Neural progenitor cell (in vitro differentiated cells): ENCODE measurements around the gene FOXN3. TPM values are rescaled to one million over a fixed set of nuclear protein-coding genes. Genes with fewer than 3 reads are reported as not detected.

Experiments used
- DNase-seq: peaks from one replicate; pipeline ENCODE4 v3.0.0-alpha.2; 2016; ENCODE audit warnings: low spot score
- H2AFZ ChIP-seq: fragments of 200-600 bp; sonication (generic); replicated peaks from 2 replicates; pipeline ENCODE4 v1.6.1; 2016; ENCODE audit warnings: antibody characterized with exemption
- H3F3A ChIP-seq: fragments of 200-600 bp; sonication (generic); 2 replicates; pipeline ENCODE4 v1.6.1; 2016; ENCODE audit warnings: antibody characterized with exemption, low read depth
- H3K27ac ChIP-seq: fragments of 200-600 bp; sonication (generic); 2 replicates; pipeline ENCODE4 v1.5.1; 2016; ENCODE audit warnings: mild to moderate bottlenecking
- H3K27me3 ChIP-seq: fragments of 200-600 bp; sonication (generic); 2 replicates; pipeline ENCODE4 v1.6.1; 2016; ENCODE audit warnings: mild to moderate bottlenecking, moderate library complexity
- H3K36me3 ChIP-seq: fragments of 200-600 bp; sonication (generic); 2 replicates; pipeline ENCODE4 v1.5.1; 2016
- H3K4me1 ChIP-seq: fragments of 200-600 bp; sonication (generic); 2 replicates; pipeline ENCODE4 v1.6.1; 2016; ENCODE audit warnings: mixed run types
- H3K4me2 ChIP-seq: fragments of 200-600 bp; sonication (generic); 2 replicates; pipeline ENCODE4 v1.6.1; 2016
- H3K4me3 ChIP-seq: fragments of 200-600 bp; sonication (generic); 2 replicates; pipeline ENCODE4 v1.5.1; 2016
- H3K79me2 ChIP-seq: fragments of 200-600 bp; sonication (generic); 2 replicates; pipeline ENCODE4 v1.6.1; 2016; ENCODE audit warnings: low read depth
- H3K9ac ChIP-seq: fragments of 200-600 bp; sonication (generic); 2 replicates; pipeline ENCODE4 v1.6.1; 2016
- H3K9me3 ChIP-seq: fragments of 200-600 bp; sonication (generic); 2 replicates; pipeline ENCODE4 v1.5.1; 2016; ENCODE audit warnings: low read depth
- H4K20me1 ChIP-seq: fragments of 200-600 bp; sonication (generic); 2 replicates; pipeline ENCODE4 v1.6.1; 2016; ENCODE audit warnings: low read depth
- H3K27ac Mint-ChIP-seq: 3 replicates; pipeline ENCODE4 v1.8.0; 2021; ENCODE audit warnings: mixed read lengths
- H3K27me3 Mint-ChIP-seq: 2 replicates; pipeline ENCODE4 v1.8.0; 2022; ENCODE audit warnings: low read depth, mild to moderate bottlenecking, inconsistent platforms, moderate library complexity, mixed read lengths; ENCODE audit not compliant: insufficient read depth
- H3K36me3 Mint-ChIP-seq: 3 replicates; pipeline ENCODE4 v1.8.0; 2021; ENCODE audit warnings: mixed read lengths
- H3K4me1 Mint-ChIP-seq: 3 replicates; pipeline ENCODE4 v1.8.0; 2021; ENCODE audit warnings: mixed read lengths
- H3K4me3 Mint-ChIP-seq: 3 replicates; pipeline ENCODE4 v1.8.0; 2021; ENCODE audit warnings: mild to moderate bottlenecking, moderate library complexity, mixed read lengths
- H3K9me3 Mint-ChIP-seq: 3 replicates; pipeline ENCODE4 v1.8.0; 2020; ENCODE audit warnings: mixed read lengths
- EZH2 ChIP-seq: fragments of 200-600 bp; sonication (generic); IDR thresholded peaks from 2 replicates; pipeline ENCODE4 v1.6.1; 2017; ENCODE audit warnings: antibody characterized with exemption, mild to moderate bottlenecking, moderate library complexity
- EZH2phosphoT487 ChIP-seq: fragments of 200-600 bp; sonication (generic); IDR thresholded peaks from 2 replicates; pipeline ENCODE4 v1.6.1; 2017; ENCODE audit warnings: antibody characterized with exemption
- total RNA-seq: library from RNA; depleted of rRNA; stranded (reverse); fragments of >200 nt; gene quantifications from 2 replicates; pipeline ENCODE4 v1.2.3, GENCODE V29; 2015; ENCODE audit warnings: low replicate concordance
- TF ChIP-seq, protein P1 (sequence below): fragments of 200-600 bp; sonication (generic); IDR thresholded peaks from 2 replicates; pipeline ENCODE4 v1.5.1; 2017; ENCODE audit warnings: antibody characterized with exemption, mild to moderate bottlenecking

FOXN3 gene
- total RNA-seq, 1 donor from 2014 or later = 39.5 TPM

DNA sequence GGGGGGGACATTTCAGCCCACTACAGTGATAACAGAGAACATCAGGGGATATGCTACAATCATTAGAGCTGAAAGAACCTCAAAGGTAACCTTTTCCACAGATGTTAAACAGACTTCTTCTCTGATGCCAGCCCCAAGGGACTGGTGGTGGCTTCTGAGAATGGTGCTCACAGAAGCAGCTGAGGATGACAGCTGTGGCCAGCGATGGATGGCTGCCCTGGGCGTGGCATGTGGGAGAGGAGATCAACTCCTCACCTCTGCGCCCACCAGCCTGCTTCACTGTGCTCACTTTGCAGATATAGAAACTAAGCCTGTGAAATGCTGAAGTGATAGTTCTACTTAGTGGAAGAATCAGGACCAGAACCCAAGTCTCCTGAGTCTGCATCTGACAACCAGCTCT lies 33.0 kb downstream of the FOXN3 start:
- H3K36me3 Mint-ChIP-seq = peaks cover 9% of the 10 kb centered on the region

DNA sequence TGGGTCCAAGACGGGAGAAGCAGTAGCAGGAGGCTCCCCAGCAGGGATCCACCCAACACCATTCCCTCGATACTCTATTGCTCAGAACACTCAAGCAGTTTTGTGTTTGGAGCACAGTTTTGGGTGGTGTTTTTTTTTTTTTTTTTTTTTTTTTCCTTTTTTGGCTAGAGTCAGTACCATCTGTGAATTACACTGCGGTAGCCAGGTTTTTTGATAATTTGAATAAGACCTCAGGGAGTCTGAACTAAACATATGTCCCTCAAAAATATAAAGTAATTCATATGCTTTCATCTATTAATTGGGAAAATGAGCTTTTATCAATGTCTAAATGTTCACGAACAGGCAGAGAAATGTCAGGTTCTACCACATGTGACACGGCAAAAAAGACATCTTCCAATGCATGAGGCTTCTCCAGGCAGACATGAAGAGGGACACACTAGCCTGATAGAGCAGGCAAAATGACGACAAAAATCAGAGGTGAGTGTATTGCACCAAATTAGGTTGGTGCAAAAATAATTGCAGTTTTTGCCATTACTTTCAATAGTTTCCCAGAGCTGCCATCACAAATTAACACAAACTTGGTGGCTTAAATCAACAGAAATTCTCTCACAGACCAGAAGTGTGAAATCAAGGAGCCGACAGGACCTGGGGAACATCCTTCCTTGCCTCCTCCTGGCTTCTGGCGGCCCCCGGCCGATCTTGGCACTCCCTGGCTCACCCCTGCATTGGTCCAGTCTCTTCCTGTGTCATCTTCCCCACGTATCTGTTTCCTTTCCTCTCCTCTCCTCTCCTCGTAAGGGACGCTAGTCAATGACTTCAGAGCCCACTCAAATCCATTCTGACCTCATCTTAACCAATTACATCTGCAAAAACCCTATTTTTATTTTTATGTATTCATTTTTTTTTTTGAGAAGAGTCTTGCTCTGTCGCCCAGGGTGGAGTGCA lies 33.9 kb downstream of the FOXN3 start:
- H3K27me3 Mint-ChIP-seq = peaks cover 2% of the 10 kb centered on the region
- Histone ChIP-seq H4K20me1 (peaks cover 33% of the 10 kb centered on the region), H3K4me3 (no peak overlapping the region), H3K9ac (no peak overlapping the region), H3K4me2 (no peak overlapping the region), H3K9me3 (no peaks in the 10 kb centered on the region), H3K36me3 (no peaks in the 10 kb centered on the region), H3K27me3 (no peaks in the 10 kb centered on the region), H3K4me1 (no peaks in the 10 kb centered on the region), H3K79me2 (peaks cover 97% of the 10 kb centered on the region), H3F3A (no peaks in the 10 kb centered on the region), H3K27ac (no peak overlapping the region), H2AFZ (no peak overlapping the region)
- DNase-seq = no peak
- no peak overlapping the region for H3K4me3 Mint-ChIP-seq
- peaks cover 13% of the 10 kb centered on the region for H3K36me3 Mint-ChIP-seq
- TF ChIP-seq EZH2 = no peak
- TF ChIP-seq, protein P1, sequence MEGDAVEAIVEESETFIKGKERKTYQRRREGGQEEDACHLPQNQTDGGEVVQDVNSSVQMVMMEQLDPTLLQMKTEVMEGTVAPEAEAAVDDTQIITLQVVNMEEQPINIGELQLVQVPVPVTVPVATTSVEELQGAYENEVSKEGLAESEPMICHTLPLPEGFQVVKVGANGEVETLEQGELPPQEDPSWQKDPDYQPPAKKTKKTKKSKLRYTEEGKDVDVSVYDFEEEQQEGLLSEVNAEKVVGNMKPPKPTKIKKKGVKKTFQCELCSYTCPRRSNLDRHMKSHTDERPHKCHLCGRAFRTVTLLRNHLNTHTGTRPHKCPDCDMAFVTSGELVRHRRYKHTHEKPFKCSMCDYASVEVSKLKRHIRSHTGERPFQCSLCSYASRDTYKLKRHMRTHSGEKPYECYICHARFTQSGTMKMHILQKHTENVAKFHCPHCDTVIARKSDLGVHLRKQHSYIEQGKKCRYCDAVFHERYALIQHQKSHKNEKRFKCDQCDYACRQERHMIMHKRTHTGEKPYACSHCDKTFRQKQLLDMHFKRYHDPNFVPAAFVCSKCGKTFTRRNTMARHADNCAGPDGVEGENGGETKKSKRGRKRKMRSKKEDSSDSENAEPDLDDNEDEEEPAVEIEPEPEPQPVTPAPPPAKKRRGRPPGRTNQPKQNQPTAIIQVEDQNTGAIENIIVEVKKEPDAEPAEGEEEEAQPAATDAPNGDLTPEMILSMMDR = no peak
- TF ChIP-seq EZH2phosphoT487 = no peak
- no peak overlapping the region for H3K27ac Mint-ChIP-seq
- H3K4me1 Mint-ChIP-seq = no peaks in the 10 kb centered on the region
- peaks cover 14% of the 10 kb centered on the region for H3K9me3 Mint-ChIP-seq

More for the DNA sequence above, 33.0 kb downstream of the FOXN3 start:
- Histone ChIP-seq H3K36me3 (no peaks in the 10 kb centered on the region), H2AFZ (no peak overlapping the region), H4K20me1 (peaks cover 42% of the 10 kb centered on the region), H3K4me3 (no peak overlapping the region), H3K27me3 (no peaks in the 10 kb centered on the region), H3F3A (no peaks in the 10 kb centered on the region), H3K4me1 (peaks cover under 1% of the 10 kb centered on the region), H3K9ac (no peak overlapping the region), H3K27ac (no peak overlapping the region), H3K79me2 (peaks cover 97% of the 10 kb centered on the region), H3K9me3 (no peaks in the 10 kb centered on the region), H3K4me2 (no peak overlapping the region)
- no peak for DNase-seq
- peaks cover 4% of the 10 kb centered on the region for H3K27me3 Mint-ChIP-seq
- no peak overlapping the region for H3K4me3 Mint-ChIP-seq
- no peak overlapping the region for H3K27ac Mint-ChIP-seq
- TF ChIP-seq, protein P1 = no peak
- TF ChIP-seq EZH2phosphoT487 (no peak), EZH2 (no peak)
- H3K9me3 Mint-ChIP-seq = peaks cover 11% of the 10 kb centered on the region
- peaks cover 4% of the 10 kb centered on the region for H3K4me1 Mint-ChIP-seq

DNA sequence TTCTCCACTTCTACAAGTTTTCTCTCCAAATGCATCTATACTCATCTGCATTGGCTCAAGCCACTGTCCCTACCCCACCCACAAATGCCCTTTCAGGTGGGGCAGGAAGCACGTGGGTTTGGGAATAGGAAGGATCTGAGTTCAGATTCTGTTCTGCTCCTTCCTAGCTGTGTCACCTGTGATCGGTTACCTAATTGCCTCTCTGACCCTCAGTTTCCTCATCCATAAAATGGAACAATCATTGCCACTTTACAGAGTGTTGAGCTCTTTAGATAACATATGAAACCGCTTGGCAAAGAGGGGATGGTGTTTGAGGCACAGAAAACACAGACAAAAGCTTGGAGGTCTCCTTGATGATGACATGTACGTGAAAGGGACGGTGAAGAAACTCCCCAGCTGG lies 34.5 kb downstream of the FOXN3 start:
- H4K20me1 ChIP-seq = peaks cover 29% of the 10 kb centered on the region

More for the DNA sequence above, 34.5 kb downstream of the FOXN3 start:
- DNase-seq = no peak
- no peaks in the 10 kb centered on the region for H3K4me1 ChIP-seq
- H3K4me2 ChIP-seq = no peak overlapping the region
- no peak overlapping the region for H3K27ac ChIP-seq
- peaks cover 95% of the 10 kb centered on the region for H3K79me2 ChIP-seq
- Mint-ChIP-seq H3K9me3 (peaks cover 19% of the 10 kb centered on the region), H3K4me1 (no peaks in the 10 kb centered on the region), H3K27me3 (peaks cover 2% of the 10 kb centered on the region), H3K4me3 (no peak overlapping the region), H3K27ac (no peak overlapping the region), H3K36me3 (peaks cover 16% of the 10 kb centered on the region)
- H2AFZ ChIP-seq = no peak overlapping the region
- no peaks in the 10 kb centered on the region for H3F3A ChIP-seq
- no peak overlapping the region for H3K9ac ChIP-seq
- no peaks in the 10 kb centered on the region for H3K36me3 ChIP-seq
- TF ChIP-seq EZH2phosphoT487 (no peak), EZH2 (no peak)
- TF ChIP-seq, protein P1 = no peak
- no peak overlapping the region for H3K4me3 ChIP-seq
- no peaks in the 10 kb centered on the region for H3K9me3 ChIP-seq
- no peaks in the 10 kb centered on the region for H3K27me3 ChIP-seq
